Rectal smooth muscle tissue (tissue), 1 donor: ENCODE results near the gene KCNQ1OT1.

ENCODE experiments used
- H3K27ac ChIP-seq: one replicate; pipeline ENCODE4 v1.7.0; 2013; ENCODE audit warnings: low read depth, low read length, inconsistent platforms
- H3K27me3 ChIP-seq: one replicate; pipeline ENCODE4 v1.7.0; 2013; ENCODE audit warnings: low read length; ENCODE audit not compliant: control insufficient read depth, insufficient read depth
- H3K36me3 ChIP-seq: one replicate; pipeline ENCODE4 v1.7.0; 2013; ENCODE audit warnings: low read length; ENCODE audit not compliant: control insufficient read depth, insufficient read depth
- H3K4me1 ChIP-seq: one replicate; pipeline ENCODE4 v1.7.0; 2013; ENCODE audit warnings: low read length; ENCODE audit not compliant: control insufficient read depth, insufficient read depth
- H3K4me3 ChIP-seq: one replicate; pipeline ENCODE4 v1.7.0; 2013; ENCODE audit warnings: low read length
- H3K9ac ChIP-seq: one replicate; pipeline ENCODE4 v1.7.0; 2013; ENCODE audit warnings: low read length

Gene KCNQ1OT1

DNA sequence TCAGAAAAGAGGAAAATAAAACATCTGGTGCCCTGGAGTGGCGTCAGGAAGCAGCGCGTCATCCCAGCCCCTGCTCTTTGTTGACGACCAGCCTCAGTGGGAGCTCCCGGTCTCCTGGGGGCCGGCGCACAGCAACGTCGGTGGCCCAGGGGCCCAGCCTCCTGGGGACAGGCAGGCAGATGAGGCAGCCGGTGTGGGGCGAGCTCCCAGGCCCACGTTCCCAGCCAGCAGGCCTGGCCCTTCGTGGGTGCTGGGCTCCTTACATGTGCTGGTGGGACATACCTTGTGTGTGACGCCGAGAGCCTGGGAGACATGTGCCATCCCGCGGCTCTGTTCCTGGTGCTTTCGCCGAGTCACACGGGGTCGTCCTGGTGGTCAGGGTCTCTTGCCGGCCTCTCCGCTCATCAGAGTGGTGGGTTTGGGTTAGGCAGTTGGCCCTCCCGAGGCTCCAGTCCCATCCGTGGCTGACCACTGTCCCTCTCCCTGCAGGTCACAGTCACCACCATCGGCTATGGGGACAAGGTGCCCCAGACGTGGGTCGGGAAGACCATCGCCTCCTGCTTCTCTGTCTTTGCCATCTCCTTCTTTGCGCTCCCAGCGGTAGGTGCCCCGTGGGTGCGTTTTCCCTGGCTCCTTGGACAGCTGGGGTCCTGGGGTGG, 116.7 kb downstream of the KCNQ1OT1 start:
- H3K27ac ChIP-seq, result no peak overlapping the region
- H3K9ac ChIP-seq, result no peak overlapping the region
- H3K4me3 ChIP-seq, result no peak overlapping the region
- no peaks in the 10 kb centered on the region for H3K36me3 ChIP-seq
- H3K27me3 ChIP-seq, result no peaks in the 10 kb centered on the region
- no peaks in the 10 kb centered on the region for H3K4me1 ChIP-seq

- H3K27ac ChIP-seq, result no peak overlapping the region
- H3K27me3 ChIP-seq, result no peaks in the 10 kb centered on the region
- no peaks in the 10 kb centered on the region for H3K36me3 ChIP-seq
- no peak overlapping the region for H3K4me3 ChIP-seq
- no peaks in the 10 kb centered on the region for H3K4me1 ChIP-seq
- H3K9ac ChIP-seq, result no peak overlapping the region
Measured at GRCh38 chr11:2582351-2582945, 117.3 kb downstream of the KCNQ1OT1 start.

DNA sequence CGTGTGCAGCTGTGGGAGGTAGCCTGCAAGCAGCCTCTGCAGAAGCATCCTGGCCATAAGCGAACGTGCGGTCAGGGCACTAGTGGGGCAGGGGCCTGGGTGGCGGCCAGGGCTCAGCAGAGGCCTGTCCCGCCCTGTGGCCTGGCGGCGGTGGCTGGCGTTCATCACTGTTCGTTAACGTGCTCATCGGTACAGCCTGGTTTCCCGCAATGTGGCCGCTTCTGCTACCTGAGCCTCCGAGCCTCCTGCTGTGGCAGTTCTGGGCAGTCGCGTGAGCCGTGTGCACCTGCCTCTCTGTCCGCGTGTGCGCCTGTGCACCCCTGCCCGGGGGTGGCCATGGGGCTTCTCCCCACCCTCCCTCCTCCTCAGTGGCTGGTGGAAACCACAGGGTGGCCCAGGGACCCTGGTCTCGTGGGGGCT, 117.9 kb downstream of the KCNQ1OT1 start:
- Histone ChIP-seq H3K27me3 (no peaks in the 10 kb centered on the region), H3K4me3 (no peak overlapping the region), H3K36me3 (no peaks in the 10 kb centered on the region), H3K9ac (no peak overlapping the region), H3K27ac (no peak overlapping the region), H3K4me1 (no peaks in the 10 kb centered on the region)

- H3K36me3 ChIP-seq, result no peaks in the 10 kb centered on the region
- H3K27ac ChIP-seq, result no peak overlapping the region
- no peaks in the 10 kb centered on the region for H3K4me1 ChIP-seq
- no peak overlapping the region for H3K9ac ChIP-seq
- H3K27me3 ChIP-seq, result no peaks in the 10 kb centered on the region
- H3K4me3 ChIP-seq, result no peak overlapping the region
Measured at GRCh38 chr11:2581151-2581930, 118.5 kb downstream of the KCNQ1OT1 start.

DNA sequence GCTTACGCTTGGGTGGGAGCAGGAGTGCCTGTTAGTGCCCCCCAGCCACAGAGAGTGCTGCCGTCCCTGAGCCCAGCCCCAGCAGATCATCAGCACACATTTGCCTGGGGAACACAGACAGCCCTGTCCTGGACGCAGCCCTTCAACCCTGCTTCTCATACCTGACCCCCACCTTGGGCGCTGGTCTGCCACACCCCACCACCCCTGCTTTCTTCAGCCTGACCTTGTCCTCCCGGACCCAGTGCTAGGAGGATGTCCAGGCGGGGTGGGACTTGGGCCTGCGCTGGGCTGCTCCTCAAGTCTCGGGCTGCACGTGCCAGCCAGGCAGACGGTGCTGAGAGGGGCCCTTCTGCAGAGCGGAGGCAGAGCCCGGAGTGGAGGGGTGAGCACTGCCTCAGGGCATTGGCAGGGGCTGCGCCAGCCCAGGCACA, 119.2 kb downstream of the KCNQ1OT1 start:
- Histone ChIP-seq H3K9ac (no peak overlapping the region), H3K4me3 (no peak overlapping the region), H3K27me3 (no peaks in the 10 kb centered on the region), H3K36me3 (no peaks in the 10 kb centered on the region), H3K27ac (no peak overlapping the region), H3K4me1 (no peaks in the 10 kb centered on the region)

DNA sequence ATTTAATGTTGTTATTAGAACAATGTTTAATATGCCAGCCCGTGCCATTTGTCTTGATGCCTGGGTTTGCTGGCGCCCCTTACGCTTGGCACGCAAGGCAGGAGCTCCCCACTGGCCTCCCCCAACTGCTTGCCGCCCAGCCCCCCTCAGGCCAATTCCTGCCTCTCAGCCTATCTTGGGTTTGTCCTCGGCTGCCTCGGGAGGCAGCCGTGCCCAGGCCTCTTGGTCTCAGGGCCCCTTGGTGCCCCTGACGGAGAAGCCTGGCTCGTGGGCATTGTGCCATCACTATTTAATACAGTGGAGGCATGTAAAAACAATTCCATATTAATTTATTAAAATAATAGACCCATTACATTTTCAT, 119.8 kb downstream of the KCNQ1OT1 start:
- H3K27ac ChIP-seq, result no peak overlapping the region
- H3K9ac ChIP-seq, result no peak overlapping the region
- H3K4me1 ChIP-seq, result no peaks in the 10 kb centered on the region
- no peak overlapping the region for H3K4me3 ChIP-seq
- no peaks in the 10 kb centered on the region for H3K36me3 ChIP-seq
- no peaks in the 10 kb centered on the region for H3K27me3 ChIP-seq

DNA sequence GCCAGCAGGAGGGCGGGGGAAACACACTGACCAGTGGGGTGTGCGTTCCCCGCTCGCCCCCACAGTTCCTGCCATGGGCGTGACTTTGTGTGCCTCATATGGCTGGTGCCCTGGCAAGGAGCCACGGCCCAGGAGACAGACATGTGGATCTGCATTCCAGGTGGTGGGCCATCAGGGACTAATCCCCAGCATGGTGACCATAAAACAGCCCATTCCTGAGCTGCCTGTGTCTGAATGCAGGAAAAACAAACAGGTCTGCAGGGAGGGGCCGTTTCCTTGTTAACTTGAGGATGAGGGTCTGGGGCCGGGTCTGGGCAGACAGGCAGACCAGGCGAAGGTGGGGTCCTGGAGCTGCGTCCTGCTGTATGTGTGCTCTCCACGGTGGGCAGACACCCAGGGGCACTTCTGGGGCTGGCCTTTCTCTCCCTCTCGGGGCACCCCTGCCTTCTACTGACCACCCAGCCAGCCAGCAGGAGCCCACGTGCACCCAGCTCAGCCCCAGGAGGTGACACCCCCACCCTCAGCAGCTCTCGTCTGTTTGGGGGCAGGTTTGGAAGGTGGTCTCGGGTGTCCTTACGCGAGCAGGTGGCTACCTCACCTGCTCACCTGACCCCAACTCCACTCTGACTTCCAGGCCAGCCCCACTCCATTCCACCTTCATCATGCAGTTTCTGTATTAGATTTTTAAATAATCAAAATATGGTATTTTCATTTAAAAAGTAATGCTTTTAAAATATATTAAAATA, 120.3 kb downstream of the KCNQ1OT1 start:
- Histone ChIP-seq H3K36me3 (no peaks in the 10 kb centered on the region), H3K4me3 (no peak overlapping the region), H3K27ac (no peak overlapping the region), H3K27me3 (no peaks in the 10 kb centered on the region), H3K9ac (no peak overlapping the region), H3K4me1 (no peaks in the 10 kb centered on the region)

DNA sequence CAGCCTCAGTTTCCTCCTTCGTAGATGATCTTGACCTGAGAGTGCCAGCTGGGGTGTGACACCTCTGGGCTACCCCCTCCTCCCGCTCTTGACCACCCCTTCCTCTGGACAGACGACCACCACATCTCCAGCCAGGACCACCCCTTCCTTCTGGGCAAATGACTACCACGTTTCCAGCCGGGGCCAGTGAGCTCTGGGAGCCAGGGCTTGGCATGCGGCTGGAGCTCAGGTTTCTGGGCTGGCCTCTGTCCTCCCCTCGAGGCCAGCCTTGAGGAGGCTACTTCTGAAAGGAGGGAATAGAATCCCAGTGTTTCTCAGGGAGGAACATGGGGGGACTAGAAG, 120.9 kb downstream of the KCNQ1OT1 start:
- Histone ChIP-seq H3K27me3 (no peaks in the 10 kb centered on the region), H3K36me3 (no peaks in the 10 kb centered on the region), H3K4me3 (no peak overlapping the region), H3K4me1 (no peaks in the 10 kb centered on the region), H3K27ac (no peak overlapping the region), H3K9ac (no peak overlapping the region)

DNA sequence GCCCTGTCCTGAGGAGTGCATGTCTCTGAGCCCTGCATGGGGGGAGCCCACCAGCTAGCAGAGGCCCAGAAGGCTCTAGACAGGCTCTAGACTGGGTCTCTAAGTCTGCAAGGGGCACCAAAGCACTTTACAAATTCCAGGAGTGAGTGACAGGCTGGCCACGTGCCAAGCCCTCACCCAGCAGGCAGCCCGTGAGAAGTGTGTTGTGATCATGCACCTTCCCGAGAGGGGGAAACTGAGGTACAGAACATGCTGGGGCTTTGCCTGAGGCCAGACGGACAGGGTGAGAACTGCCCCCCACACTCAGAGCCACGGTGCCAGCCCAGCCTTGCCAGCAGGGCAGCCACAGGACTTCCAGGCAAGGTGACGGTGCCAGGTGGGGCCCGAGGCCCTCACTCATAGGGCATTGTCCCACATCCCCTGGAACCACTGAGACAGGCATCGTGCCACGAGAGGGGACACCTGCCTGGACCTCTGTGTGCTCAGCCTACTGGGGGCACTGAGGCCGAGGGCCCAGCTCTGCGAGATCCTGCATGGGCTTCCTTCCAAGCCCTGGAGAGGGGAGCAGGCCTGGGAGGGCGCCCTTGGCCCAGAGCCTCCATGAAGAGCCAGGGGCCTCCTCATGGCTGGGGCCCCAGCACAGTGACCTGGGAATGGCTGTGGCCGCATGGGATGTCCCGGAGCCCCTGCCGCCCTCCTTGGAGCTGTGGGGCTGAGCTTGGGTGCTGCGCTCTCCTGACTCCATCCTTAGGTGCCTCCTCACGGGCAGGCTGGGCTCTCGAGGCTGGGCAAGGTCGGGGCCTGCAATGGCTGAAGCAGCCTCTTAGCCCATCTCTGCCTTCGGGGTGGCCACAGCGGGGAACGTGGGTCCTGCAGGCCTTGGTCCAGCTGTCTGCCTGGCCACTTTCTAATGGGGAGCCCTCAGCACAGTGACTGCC, 121.5 kb downstream of the KCNQ1OT1 start:
- no peaks in the 10 kb centered on the region for H3K4me1 ChIP-seq
- H3K27me3 ChIP-seq, result no peaks in the 10 kb centered on the region
- no peak overlapping the region for H3K4me3 ChIP-seq
- H3K9ac ChIP-seq, result no peak overlapping the region
- no peaks in the 10 kb centered on the region for H3K36me3 ChIP-seq
- H3K27ac ChIP-seq, result no peak overlapping the region

- Histone ChIP-seq H3K9ac (no peak overlapping the region), H3K27me3 (no peaks in the 10 kb centered on the region), H3K36me3 (no peaks in the 10 kb centered on the region), H3K4me1 (no peaks in the 10 kb centered on the region), H3K4me3 (no peak overlapping the region), H3K27ac (no peak overlapping the region)
Measured at GRCh38 chr11:2577031-2577990, 122.5 kb downstream of the KCNQ1OT1 start.

DNA sequence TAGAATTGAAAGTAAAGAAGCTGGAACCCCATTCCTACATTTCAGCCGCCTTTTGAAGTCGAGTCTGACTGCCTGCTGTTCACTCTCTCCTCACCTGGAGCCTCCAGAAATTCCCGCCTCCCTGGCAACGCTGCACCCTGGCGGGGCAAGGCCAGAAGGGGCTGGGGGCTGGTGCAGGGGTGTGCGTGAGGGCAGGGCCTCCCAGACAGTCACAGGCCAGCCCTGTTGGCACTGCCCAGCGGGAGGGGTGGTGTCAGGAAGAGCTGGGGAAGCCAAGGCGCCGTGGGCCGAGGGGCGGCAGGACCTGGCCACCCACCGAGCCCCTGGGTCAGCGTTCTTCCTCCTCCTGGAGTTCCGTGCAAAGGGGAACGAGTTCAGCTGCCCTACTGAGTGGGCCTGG, 123.2 kb downstream of the KCNQ1OT1 start:
- H3K27ac ChIP-seq, result no peak overlapping the region
- H3K36me3 ChIP-seq, result no peaks in the 10 kb centered on the region
- no peak overlapping the region for H3K4me3 ChIP-seq
- no peaks in the 10 kb centered on the region for H3K27me3 ChIP-seq
- no peaks in the 10 kb centered on the region for H3K4me1 ChIP-seq
- no peak overlapping the region for H3K9ac ChIP-seq
